Lung (tissue), 12 donors: ENCODE results near the gene ACTN4. TPM values are rescaled to one million over a fixed set of nuclear protein-coding genes. Genes with fewer than 3 reads are reported as not detected.

Experiments
- ATAC-seq: fragments of 200-7000 bp; cut with Tn5 transposase; one replicate; pipeline ENCODE4 v1.9.1; 2020; ENCODE audit warnings: moderate number of reproducible peaks; ENCODE audit not compliant: insufficient read depth, low FRiP score
- DNase-seq, 3 donors: peaks; one replicate each; pipeline ENCODE4 v3.0.0-alpha.2; 2013 to 2017
- H3K27ac ChIP-seq, 2 donors: one replicate each; pipeline ENCODE4 v1.5.1; 2013; ENCODE audit warnings: mild to moderate bottlenecking in 2 of 2, moderate library complexity in 2 of 2, control low read depth in 1 of 2, inconsistent platforms in 1 of 2, low read depth in 1 of 2, low read length in 1 of 2
- H3K27me3 ChIP-seq, 3 donors: one replicate each; pipeline ENCODE4 v1.5.1; 2013; ENCODE audit warnings: low read length in 2 of 3; ENCODE audit not compliant: control insufficient read depth in 3 of 3, insufficient read depth in 3 of 3
- H3K36me3 ChIP-seq, 4 donors: one replicate each; pipeline ENCODE4 v1.5.1; 2013; ENCODE audit warnings: low read length in 4 of 4, mild to moderate bottlenecking in 1 of 4, moderate library complexity in 1 of 4; ENCODE audit not compliant: control insufficient read depth in 4 of 4, insufficient read depth in 4 of 4
- H3K4me1 ChIP-seq, 5 donors: one replicate each; pipeline ENCODE4 v1.5.1; 2013; ENCODE audit warnings: low read length in 5 of 5, mild to moderate bottlenecking in 2 of 5, moderate library complexity in 1 of 5; ENCODE audit not compliant: control insufficient read depth in 5 of 5, insufficient read depth in 5 of 5
- H3K4me3 ChIP-seq: one replicate; pipeline ENCODE4 v1.5.1; 2013; ENCODE audit warnings: mild to moderate bottlenecking, control low read depth, moderate library complexity
- H3K9ac ChIP-seq, 2 donors: one replicate each; pipeline ENCODE4 v1.5.1; 2013; ENCODE audit warnings: low read length in 2 of 2, control low read depth in 1 of 2; ENCODE audit not compliant: insufficient read depth in 1 of 2
- H3K9me3 ChIP-seq, 4 donors: one replicate each; pipeline ENCODE4 v1.5.1; 2013; ENCODE audit warnings: low read length in 3 of 4, mild to moderate bottlenecking in 1 of 4, moderate library complexity in 1 of 4; ENCODE audit not compliant: control insufficient read depth in 4 of 4, insufficient read depth in 3 of 4
- WGBS, 2 donors: extraction: QIAGEN DNeasy Blood & Tissue Kit; methylation state at CpG; one replicate each; pipeline ENCODE4 v1.1.7; 2013; 5-methylcytosine and 5-hydroxymethylcytosine counted together
- polyA plus RNA-seq, 2 donors: library from polyadenylated mRNA; stranded (reverse); fragments of 200-250 nt; gene quantifications; one replicate each; pipeline ENCODE4 v1.2.1, GENCODE V29; 2013
- total RNA-seq, 2 donors: library from RNA; depleted of rRNA in 1 of 2; stranded (reverse); fragments of >200 nt in 1 of 2; gene quantifications; one replicate each; pipeline ENCODE4 v1.2.1, GENCODE V29; 2014 to 2021
- TF ChIP-seq, protein P1 (sequence below): IDR thresholded peaks from 2 replicates; pipeline ENCODE4 v1.5.1; 2012; ENCODE audit warnings: mild to moderate bottlenecking; ENCODE audit errors: control extremely low read depth, extremely low read depth
- donor health status: control.
- donor health status: control.
- donor health status: Bipolar disorder and iron deficiency.
- donor health status: healthy.
- donor health status: DM: yes; HTN: yes; CAD: no.

ACTN4 gene
- total and polyA plus RNA-seq, 4 donors: 229 to 552 (median 367) TPM

DNA sequence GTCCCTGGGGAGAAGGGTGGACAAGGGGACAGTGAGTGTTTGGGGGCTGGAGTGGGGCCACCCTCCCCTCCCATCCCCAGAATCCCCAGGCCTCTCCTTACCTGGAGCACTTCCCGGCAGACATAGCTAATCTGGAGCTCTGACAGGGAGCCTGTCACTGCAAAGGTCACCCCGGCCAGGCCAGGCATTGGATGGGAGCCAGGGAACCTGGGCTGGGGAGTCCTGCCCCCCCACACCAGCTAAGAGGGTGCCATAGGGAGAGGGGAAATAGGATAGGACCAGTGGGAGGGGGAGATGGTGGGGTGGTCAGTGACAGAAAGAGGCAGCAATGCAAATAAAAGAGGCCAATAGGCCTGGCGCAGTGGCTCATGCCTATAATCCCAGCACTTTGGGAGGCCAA, 33.2 kb upstream of the ACTN4 start:
- H3K4me3 ChIP-seq: no peak overlapping the region
- TF ChIP-seq, protein P1, sequence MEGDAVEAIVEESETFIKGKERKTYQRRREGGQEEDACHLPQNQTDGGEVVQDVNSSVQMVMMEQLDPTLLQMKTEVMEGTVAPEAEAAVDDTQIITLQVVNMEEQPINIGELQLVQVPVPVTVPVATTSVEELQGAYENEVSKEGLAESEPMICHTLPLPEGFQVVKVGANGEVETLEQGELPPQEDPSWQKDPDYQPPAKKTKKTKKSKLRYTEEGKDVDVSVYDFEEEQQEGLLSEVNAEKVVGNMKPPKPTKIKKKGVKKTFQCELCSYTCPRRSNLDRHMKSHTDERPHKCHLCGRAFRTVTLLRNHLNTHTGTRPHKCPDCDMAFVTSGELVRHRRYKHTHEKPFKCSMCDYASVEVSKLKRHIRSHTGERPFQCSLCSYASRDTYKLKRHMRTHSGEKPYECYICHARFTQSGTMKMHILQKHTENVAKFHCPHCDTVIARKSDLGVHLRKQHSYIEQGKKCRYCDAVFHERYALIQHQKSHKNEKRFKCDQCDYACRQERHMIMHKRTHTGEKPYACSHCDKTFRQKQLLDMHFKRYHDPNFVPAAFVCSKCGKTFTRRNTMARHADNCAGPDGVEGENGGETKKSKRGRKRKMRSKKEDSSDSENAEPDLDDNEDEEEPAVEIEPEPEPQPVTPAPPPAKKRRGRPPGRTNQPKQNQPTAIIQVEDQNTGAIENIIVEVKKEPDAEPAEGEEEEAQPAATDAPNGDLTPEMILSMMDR: no peak
- peaks cover 0 to 10% (median 8%) of the 10 kb centered on the region in 5 donors for H3K4me1 ChIP-seq
- H3K36me3 ChIP-seq: no peaks in the 10 kb centered on the region
- 79 to 95% methylated on average over 3 of the region's 3 CpGs for WGBS, 2 donors
- ATAC-seq: no peak
- H3K27me3 ChIP-seq: no peaks in the 10 kb centered on the region
- H3K27ac ChIP-seq: no peak overlapping the region
- no peak overlapping the region for H3K9ac ChIP-seq
- H3K9me3 ChIP-seq: no peaks in the 10 kb centered on the region
- no peak for DNase-seq

DNA sequence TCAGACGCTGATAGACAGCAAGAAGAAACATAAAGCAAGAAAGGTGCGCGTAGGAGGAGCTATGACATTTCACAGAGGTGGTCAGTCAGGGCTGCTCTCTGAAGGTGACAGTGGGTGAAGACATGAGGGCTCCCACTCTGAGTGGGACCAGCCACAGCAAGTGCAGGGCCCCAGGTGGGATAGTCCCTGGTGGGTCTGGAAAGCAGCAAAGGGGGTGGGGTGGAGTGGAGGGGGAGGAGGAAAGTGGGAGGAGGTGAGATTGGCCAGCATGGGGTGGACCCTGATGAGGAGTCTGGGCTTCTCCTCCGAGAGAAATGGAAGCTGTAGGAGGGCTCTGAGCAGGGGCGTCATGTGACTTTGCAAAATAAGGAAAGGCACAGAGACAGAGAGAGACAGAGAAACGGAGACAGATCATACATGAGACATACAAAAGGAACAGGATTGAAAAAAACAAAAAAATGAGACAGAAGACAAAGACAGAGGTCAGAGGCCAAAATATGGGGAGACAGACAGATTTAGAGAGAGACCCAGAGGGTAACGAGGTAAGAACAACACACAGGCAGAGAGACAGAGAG, 32.4 kb upstream of the ACTN4 start:
- 80% methylated on average over 7 of the region's 7 CpGs for WGBS, 2 donors
- H3K9ac ChIP-seq: no peak overlapping the region
- no peak for ATAC-seq
- peaks cover 3 to 17% (median 13%) of the 10 kb centered on the region in 5 donors for H3K4me1 ChIP-seq
- DNase-seq: no peak
- H3K27ac ChIP-seq: no peak overlapping the region
- H3K27me3 ChIP-seq: no peaks in the 10 kb centered on the region
- H3K36me3 ChIP-seq: no peaks in the 10 kb centered on the region
- H3K4me3 ChIP-seq: no peak overlapping the region
- H3K9me3 ChIP-seq: no peaks in the 10 kb centered on the region
- TF ChIP-seq, protein P1: no peak

DNA sequence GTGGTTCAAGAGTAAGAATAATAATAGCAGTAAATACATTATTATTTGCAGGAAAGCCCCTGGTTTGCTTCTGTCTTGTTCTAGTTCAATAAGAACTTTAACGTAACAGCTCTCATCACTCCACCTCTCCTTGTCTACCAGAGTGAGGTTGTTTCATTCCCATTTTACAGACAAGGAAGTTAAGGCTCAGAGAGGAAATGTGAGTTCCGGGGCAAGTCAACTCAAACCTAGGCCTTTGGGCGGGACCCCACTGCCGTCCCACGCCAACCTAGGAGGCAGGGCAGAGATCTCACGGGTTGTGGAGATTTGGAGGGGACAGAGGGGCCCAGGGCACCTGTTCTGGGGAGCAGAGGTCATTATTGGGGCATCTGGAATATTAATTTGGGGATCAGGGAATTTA, 31.2 kb upstream of the ACTN4 start:
- H3K9me3 ChIP-seq: no peaks in the 10 kb centered on the region
- H3K9ac ChIP-seq: no peak overlapping the region
- no peak overlapping the region for H3K27ac ChIP-seq
- ATAC-seq (no peak), DNase-seq (no peak)
- peaks cover 0 to 9% (median 3%) of the 10 kb centered on the region in 4 donors for H3K36me3 ChIP-seq
- 86 to 94% methylated on average over 6 of the region's 6 CpGs for WGBS, 2 donors
- no peak overlapping the region for H3K4me3 ChIP-seq
- TF ChIP-seq, protein P1: no peak
- peaks cover 6 to 18% (median 15%) of the 10 kb centered on the region in 5 donors for H3K4me1 ChIP-seq
- no peaks in the 10 kb centered on the region for H3K27me3 ChIP-seq

DNA sequence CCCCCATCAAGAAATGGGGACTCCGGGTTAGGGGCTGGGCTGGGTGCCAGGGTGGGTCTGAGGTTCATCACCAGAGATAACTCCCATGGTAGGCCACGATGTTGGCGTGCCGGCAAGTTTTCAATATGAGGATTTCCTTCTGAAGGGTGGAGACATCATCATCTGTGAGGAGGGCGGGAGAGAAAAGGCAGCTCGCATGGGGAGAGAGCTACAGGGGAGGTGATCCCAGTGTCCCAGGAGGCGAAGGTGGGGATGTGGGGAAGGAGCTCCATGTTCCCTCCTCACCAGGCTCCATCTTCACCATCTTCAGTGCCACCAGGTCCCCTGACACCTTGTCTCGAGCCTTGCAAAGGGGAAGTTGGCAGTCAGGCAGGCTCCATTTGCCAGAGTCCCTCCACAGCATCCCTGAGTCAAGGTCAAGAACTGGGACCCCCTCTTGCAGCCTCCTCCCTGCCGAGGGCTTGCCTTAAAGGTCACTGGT, 30.1 kb upstream of the ACTN4 start:
- 19 to 57% methylated on average over 9 of the region's 9 CpGs for WGBS, 2 donors
- Histone ChIP-seq H3K36me3 (peaks cover 8 to 17% (median 11%) of the 10 kb centered on the region in 4 donors), H3K4me1 (peaks cover 6 to 18% (median 15%) of the 10 kb centered on the region in 5 donors), H3K27ac (no peak overlapping the region), H3K27me3 (no peaks in the 10 kb centered on the region), H3K9me3 (no peaks in the 10 kb centered on the region), H3K9ac (no peak overlapping the region), H3K4me3 (no peak overlapping the region)
- DNase-seq (no peak), ATAC-seq (no peak)
- TF ChIP-seq, protein P1: no peak
